PC-9 (cell line): ENCODE data around the gene ANKRD60. TPM values are rescaled to one million over a fixed set of nuclear protein-coding genes. Genes with fewer than 3 reads are reported as not detected.

Source experiments
- BruUV-seq: library from RNA; stranded (reverse); fragments of 400-500 nt; replicated peaks from 2 replicates; lab custom pipeline; 2021; lab: Mats Ljungman, UMichigan
- CTCF ChIA-PET: fragments of 300-600 bp; sonication (Branson Sonifier 250); formaldehyde crosslinking; loops from one replicate; lab custom pipeline; 2022; ENCODE audit warnings: antibody characterized with exemption; lab: Charles Lee
- POLR2A ChIA-PET: fragments of 300-600 bp; sonication (Branson Sonifier 250); formaldehyde crosslinking; loops from one replicate; lab custom pipeline; 2022; ENCODE audit warnings: antibody characterized with exemption; ENCODE audit not compliant: unreplicated experiment; lab: Charles Lee
- DNase-seq, 2 experiments: peaks; one replicate each; pipeline versions ENCODE4 v3.0.0 to v3.0.0-alpha.2; 2015 to 2022; ENCODE audit warnings: mixed read lengths in 1 of 2
- H2AFZ ChIP-seq: fragments of 200-600 bp; sonication (generic); 2 replicates; pipeline ENCODE4 v1.8.1; 2017; ENCODE audit warnings: antibody characterized with exemption
- H3F3A ChIP-seq: fragments of 200-600 bp; sonication (generic); 2 replicates; pipeline ENCODE4 v1.8.1; 2017; ENCODE audit warnings: antibody characterized with exemption, mild to moderate bottlenecking, low read depth; ENCODE audit not compliant: insufficient read depth
- H3K27ac ChIP-seq: fragments of 200-600 bp; sonication (generic); 2 replicates; pipeline ENCODE4 v1.6.1; 2016; ENCODE audit warnings: mixed run types
- H3K27me3 ChIP-seq: fragments of 200-600 bp; sonication (generic); 2 replicates; pipeline ENCODE4 v1.6.1; 2016; ENCODE audit warnings: low read depth, mixed run types; ENCODE audit not compliant: insufficient read depth
- H3K36me3 ChIP-seq: fragments of 200-600 bp; sonication (generic); 2 replicates; pipeline ENCODE4 v1.6.1; 2016; ENCODE audit warnings: low read depth, mixed run types
- H3K4me1 ChIP-seq: fragments of 200-600 bp; sonication (generic); replicated peaks from 2 replicates; pipeline ENCODE4 v1.6.1; 2016; ENCODE audit warnings: mixed run types; ENCODE audit not compliant: insufficient read depth
- H3K4me2 ChIP-seq: fragments of 200-600 bp; sonication (generic); 2 replicates; pipeline ENCODE4 v1.6.1; 2017; ENCODE audit warnings: mixed run types
- H3K4me3 ChIP-seq: fragments of 200-600 bp; sonication (generic); 2 replicates; pipeline ENCODE4 v1.6.1; 2016; ENCODE audit warnings: mixed run types
- H3K79me2 ChIP-seq: fragments of 200-600 bp; sonication (generic); 2 replicates; pipeline ENCODE4 v1.6.1; 2017; ENCODE audit warnings: low read depth, mixed run types
- H3K9me2 ChIP-seq: fragments of 200-600 bp; sonication (generic); 2 replicates; pipeline ENCODE4 v1.8.1; 2017; ENCODE audit warnings: mild to moderate bottlenecking; ENCODE audit not compliant: insufficient read depth
- H3K9me3 ChIP-seq: fragments of 200-600 bp; sonication (generic); 2 replicates; pipeline ENCODE4 v1.8.1; 2016; ENCODE audit warnings: low read depth; ENCODE audit not compliant: insufficient read depth
- H4K20me1 ChIP-seq: fragments of 200-600 bp; sonication (generic); 2 replicates; pipeline ENCODE4 v1.8.1; 2017; ENCODE audit not compliant: insufficient read depth
- EZH2 ChIP-seq: fragments of 200-600 bp; sonication (generic); IDR thresholded peaks from 2 replicates; pipeline ENCODE4 v1.8.0; 2017; ENCODE audit warnings: antibody characterized with exemption, low read depth
- intact Hi-C: fragments of 100-400 bp; cut with micrococcal nuclease; formaldehyde crosslinking; loops from one replicate; pipeline ENCODE4 v1.10.0; 2022; ENCODE audit not compliant: unreplicated experiment
- total RNA-seq: library from RNA; stranded (reverse); gene quantifications from 2 replicates; pipeline ENCODE4 v1.2.3, GENCODE V29; 2021
- TF ChIP-seq, protein P1 (sequence below): fragments of 200-600 bp; sonication (generic); conservative IDR thresholded peaks from 2 replicates; pipeline ENCODE4 v1.6.1; 2017; ENCODE audit warnings: mixed run types, antibody characterized with exemption, mild to moderate bottlenecking, moderate library complexity

Gene ANKRD60
- total RNA-seq, 1 experiment from 2014 or later, result not detected

DNA sequence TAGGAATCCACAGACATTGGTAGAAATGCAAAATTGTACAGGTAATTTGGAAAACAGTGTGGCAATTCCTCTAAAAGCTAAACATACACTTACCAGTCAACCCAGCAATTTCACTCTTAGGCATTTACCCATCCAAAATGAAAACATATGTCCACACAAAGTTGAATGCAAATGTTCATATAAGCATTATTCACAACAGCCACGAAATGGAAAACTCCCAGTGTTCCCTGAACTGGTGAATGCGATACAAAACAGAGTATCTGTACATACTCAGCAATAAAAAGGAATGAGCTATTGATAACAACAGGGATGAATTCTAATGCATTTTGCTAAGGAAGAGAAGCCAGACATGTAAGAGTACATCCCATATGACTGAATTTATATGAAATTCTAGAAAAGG is 48.7 kb upstream of the ANKRD60 start:
- CTCF ChIA-PET, result no interaction called here

GRCh38 chr20:58274384-58274783 is 45.9 kb upstream of the ANKRD60 start:
- Histone ChIP-seq H3K9me3 (peaks cover 9% of the 10 kb centered on the region; the same call in 1 of the 2 replicates), H4K20me1 (no peaks in the 10 kb centered on the region), H3K27ac (no peak overlapping the region), H3K27me3 (no peaks in the 10 kb centered on the region), H2AFZ (no peak overlapping the region), H3F3A (no peaks in the 10 kb centered on the region), H3K4me2 (no peak overlapping the region), H3K9me2 (no peaks in the 10 kb centered on the region), H3K36me3 (0 out of 2 replicates have a peak, but pooled peaks cover 10% of the 10 kb centered on the region), H3K4me1 (peaks cover 11% of the 10 kb centered on the region; the same call in 1 of the 2 replicates), H3K79me2 (0 out of 2 replicates have a peak, but pooled peaks cover 5% of the 10 kb centered on the region), H3K4me3 (no peak overlapping the region)
- no peak for TF ChIP-seq EZH2
- TF ChIP-seq, protein P1, sequence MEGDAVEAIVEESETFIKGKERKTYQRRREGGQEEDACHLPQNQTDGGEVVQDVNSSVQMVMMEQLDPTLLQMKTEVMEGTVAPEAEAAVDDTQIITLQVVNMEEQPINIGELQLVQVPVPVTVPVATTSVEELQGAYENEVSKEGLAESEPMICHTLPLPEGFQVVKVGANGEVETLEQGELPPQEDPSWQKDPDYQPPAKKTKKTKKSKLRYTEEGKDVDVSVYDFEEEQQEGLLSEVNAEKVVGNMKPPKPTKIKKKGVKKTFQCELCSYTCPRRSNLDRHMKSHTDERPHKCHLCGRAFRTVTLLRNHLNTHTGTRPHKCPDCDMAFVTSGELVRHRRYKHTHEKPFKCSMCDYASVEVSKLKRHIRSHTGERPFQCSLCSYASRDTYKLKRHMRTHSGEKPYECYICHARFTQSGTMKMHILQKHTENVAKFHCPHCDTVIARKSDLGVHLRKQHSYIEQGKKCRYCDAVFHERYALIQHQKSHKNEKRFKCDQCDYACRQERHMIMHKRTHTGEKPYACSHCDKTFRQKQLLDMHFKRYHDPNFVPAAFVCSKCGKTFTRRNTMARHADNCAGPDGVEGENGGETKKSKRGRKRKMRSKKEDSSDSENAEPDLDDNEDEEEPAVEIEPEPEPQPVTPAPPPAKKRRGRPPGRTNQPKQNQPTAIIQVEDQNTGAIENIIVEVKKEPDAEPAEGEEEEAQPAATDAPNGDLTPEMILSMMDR, result no peak
- POLR2A ChIA-PET, result no interaction called here
- intact Hi-C loops, result no loop called here
- BruUV-seq, result no TSS peak
- CTCF ChIA-PET, result no interaction called here
- DNase-seq, result no peak

More for the DNA sequence above, 48.7 kb upstream of the ANKRD60 start:
- no peak for DNase-seq
- no peak overlapping the region for H2AFZ ChIP-seq
- H3K9me2 ChIP-seq, result no peaks in the 10 kb centered on the region
- no peaks in the 10 kb centered on the region for H3K36me3 ChIP-seq
- H3K4me3 ChIP-seq, result no peak overlapping the region
- no peaks in the 10 kb centered on the region for H3F3A ChIP-seq
- no TSS peak for BruUV-seq
- no peaks in the 10 kb centered on the region for H4K20me1 ChIP-seq
- intact Hi-C loops, result no loop called here
- no peaks in the 10 kb centered on the region for H3K4me1 ChIP-seq
- 0 out of 2 replicates have a peak, but pooled peaks cover 5% of the 10 kb centered on the region for H3K79me2 ChIP-seq
- TF ChIP-seq, protein P1, result no peak
- TF ChIP-seq EZH2, result no peak
- no peak overlapping the region for H3K27ac ChIP-seq
- H3K4me2 ChIP-seq, result no peak overlapping the region
- POLR2A ChIA-PET, result no interaction called here
- H3K9me3 ChIP-seq, result peaks cover 9% of the 10 kb centered on the region; the same call in 1 of the 2 replicates
- H3K27me3 ChIP-seq, result no peaks in the 10 kb centered on the region

GRCh38 chr20:58271606-58272351 is 43.3 kb upstream of the ANKRD60 start:
- no peak overlapping the region for H3K4me2 ChIP-seq
- no peak for TF ChIP-seq EZH2
- TF ChIP-seq, protein P1, result no peak
- 0 out of 2 replicates have a peak, but pooled peaks cover 10% of the 10 kb centered on the region for H3K36me3 ChIP-seq
- no peaks in the 10 kb centered on the region for H3K9me2 ChIP-seq
- no peaks in the 10 kb centered on the region for H4K20me1 ChIP-seq
- no peak overlapping the region for H2AFZ ChIP-seq
- H3K4me1 ChIP-seq, result peaks cover 28% of the 10 kb centered on the region
- no peak overlapping the region for H3K27ac ChIP-seq
- H3K9me3 ChIP-seq, result peaks cover 9% of the 10 kb centered on the region; the same call in 1 of the 2 replicates
- ChIA-PET CTCF (no interaction called here), POLR2A (no interaction called here)
- 0 out of 2 replicates have a peak, but pooled peaks cover 5% of the 10 kb centered on the region for H3K79me2 ChIP-seq
- H3K27me3 ChIP-seq, result no peaks in the 10 kb centered on the region
- DNase-seq, result no peak
- no TSS peak for BruUV-seq
- no peak overlapping the region for H3K4me3 ChIP-seq
- intact Hi-C loops, result no loop called here
- peaks cover 3% of the 10 kb centered on the region; the same call in 1 of the 2 replicates for H3F3A ChIP-seq
